Testis (tissue), 3 donors: ENCODE data around the gene HMMR. TPM values are rescaled to one million over a fixed set of nuclear protein-coding genes. Genes with fewer than 3 reads are reported as not detected.

Experiments used
- DNase-seq: peaks from one replicate; pipeline ENCODE4 v3.0.0-alpha.2; 2019
- H3K27ac ChIP-seq, 2 donors: fragments of 200-600 bp; sonication (generic); one replicate each; pipeline ENCODE4 v1.5.1; 2019
- H3K27me3 ChIP-seq: fragments of 200-600 bp; sonication (generic); one replicate; pipeline ENCODE4 v1.5.1; 2019
- H3K36me3 ChIP-seq: fragments of 200-600 bp; sonication (generic); one replicate; pipeline ENCODE4 v1.5.1; 2017; ENCODE audit warnings: low read depth; ENCODE audit errors: missing control alignments
- H3K4me1 ChIP-seq: fragments of 200-600 bp; sonication (generic); one replicate; pipeline ENCODE4 v1.5.1; 2019
- H3K4me3 ChIP-seq, 2 donors: fragments of 200-600 bp; sonication (generic); one replicate each; pipeline ENCODE4 v1.5.1; 2017 to 2019
- H3K9me3 ChIP-seq: fragments of 200-600 bp; sonication (generic); one replicate; pipeline ENCODE4 v1.5.1; 2017
- POLR2A ChIP-seq: fragments of 450-650 bp; IDR thresholded peaks from one replicate; pipeline ENCODE4 v1.6.1; 2017; ENCODE audit warnings: antibody characterized with exemption, mild to moderate bottlenecking, moderate library complexity
- WGBS, 2 donors: methylation state at CpG; one replicate each; pipeline ENCODE4 v1.1.5; 2018; 5-methylcytosine and 5-hydroxymethylcytosine counted together
- intact Hi-C: fragments of 100-400 bp; cut with DNase I; formaldehyde crosslinking; loops from one replicate; pipeline ENCODE4 v1.15.1; 2023; ENCODE audit warnings: low total_unique reads
- polyA plus RNA-seq: library from polyadenylated mRNA; stranded (reverse); fragments of 350-450 nt; fragmentation: Illumina TruSeq; extraction: RNeasy Lipid Tissue Mini Kit (QIAGEN cat#74804); gene quantifications from one replicate; pipeline ENCODE4 v1.2.3, GENCODE V29; 2014; ENCODE audit warnings: low read depth, low replicate concordance; ENCODE audit not compliant: insufficient read depth
- total RNA-seq, 2 donors: library from RNA; depleted of rRNA; stranded (reverse); fragments of >200 nt; gene quantifications; one replicate each; pipeline ENCODE4 v1.2.3, GENCODE V29; 2016
- TF ChIP-seq, protein P1 (sequence below), 3 experiments: fragments of 450-650 bp in 2 of 3; fragments of 200-600 bp in 1 of 3; sonication (generic) in 1 of 3; IDR thresholded peaks; one replicate each; pipeline ENCODE4 v1.5.1; 2016 to 2019; ENCODE audit warnings: antibody characterized with exemption in 3 of 3, mild to moderate bottlenecking in 2 of 3, moderate library complexity in 1 of 3

HMMR gene
- total and polyA plus RNA-seq, 3 donors from 2014 or later, result 11.5 to 20.9 (median 14.5) TPM

DNA sequence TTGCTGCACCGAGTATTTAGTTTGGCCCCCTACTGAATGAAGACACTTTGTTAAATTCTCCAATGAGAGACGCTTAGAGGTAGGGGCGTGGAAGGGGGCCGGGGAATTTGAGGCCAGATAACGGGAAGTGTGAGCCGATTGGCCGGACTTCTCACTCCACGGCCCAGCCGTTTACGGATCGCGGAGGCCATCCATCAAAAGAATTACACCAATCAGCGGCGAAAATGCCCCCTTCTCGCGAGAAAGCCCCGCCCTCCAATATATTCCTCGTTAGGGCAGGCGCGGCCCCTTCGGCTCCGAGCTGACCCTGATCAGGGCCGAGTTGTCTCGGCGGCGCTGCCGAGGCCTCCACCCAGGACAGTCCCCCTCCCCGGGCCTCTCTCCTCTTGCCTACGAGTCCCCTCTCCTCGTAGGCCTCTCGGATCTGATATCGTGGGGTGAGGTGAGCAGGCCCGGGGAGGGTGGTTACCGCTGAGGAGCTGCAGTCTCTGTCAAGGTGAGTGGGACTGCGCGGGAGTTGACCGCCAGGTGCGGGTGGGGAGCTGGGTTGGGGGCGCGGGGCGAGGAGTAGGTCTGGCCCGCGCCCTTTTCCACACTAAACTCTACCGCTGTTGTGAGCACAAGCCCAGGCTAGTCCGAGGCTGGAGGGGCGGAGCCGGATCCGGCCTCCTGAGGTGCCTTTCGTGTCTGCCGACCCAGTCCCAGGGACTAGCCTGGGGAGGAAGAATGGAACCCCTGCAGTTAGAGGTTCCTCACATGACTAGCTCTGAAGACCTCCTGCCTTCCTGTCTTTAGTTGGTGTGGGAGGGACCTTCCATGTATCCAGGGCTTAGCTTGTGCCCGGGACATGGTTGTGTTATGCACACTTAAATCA, 22.9 kb upstream of the HMMR start, which contains the start of gene CCNG1:
Gene CCNG1 (plus strand): TSS at position 287 of the 874 bp plus-strand sequence. CDS start 1,662 bp downstream, outside the sequence.
- Histone ChIP-seq H3K36me3 (no peaks in the 10 kb centered on the region), H3K4me1 (peaks cover 25% of the 10 kb centered on the region), H3K9me3 (no peaks in the 10 kb centered on the region), H3K27ac (peak within 1 kb of the TSS; percentile 88 to 92), H3K4me3 (peak within 1 kb of the TSS; percentile 82 to 95), H3K27me3 (no peaks in the 10 kb centered on the region)
- TF ChIP-seq, protein P1, sequence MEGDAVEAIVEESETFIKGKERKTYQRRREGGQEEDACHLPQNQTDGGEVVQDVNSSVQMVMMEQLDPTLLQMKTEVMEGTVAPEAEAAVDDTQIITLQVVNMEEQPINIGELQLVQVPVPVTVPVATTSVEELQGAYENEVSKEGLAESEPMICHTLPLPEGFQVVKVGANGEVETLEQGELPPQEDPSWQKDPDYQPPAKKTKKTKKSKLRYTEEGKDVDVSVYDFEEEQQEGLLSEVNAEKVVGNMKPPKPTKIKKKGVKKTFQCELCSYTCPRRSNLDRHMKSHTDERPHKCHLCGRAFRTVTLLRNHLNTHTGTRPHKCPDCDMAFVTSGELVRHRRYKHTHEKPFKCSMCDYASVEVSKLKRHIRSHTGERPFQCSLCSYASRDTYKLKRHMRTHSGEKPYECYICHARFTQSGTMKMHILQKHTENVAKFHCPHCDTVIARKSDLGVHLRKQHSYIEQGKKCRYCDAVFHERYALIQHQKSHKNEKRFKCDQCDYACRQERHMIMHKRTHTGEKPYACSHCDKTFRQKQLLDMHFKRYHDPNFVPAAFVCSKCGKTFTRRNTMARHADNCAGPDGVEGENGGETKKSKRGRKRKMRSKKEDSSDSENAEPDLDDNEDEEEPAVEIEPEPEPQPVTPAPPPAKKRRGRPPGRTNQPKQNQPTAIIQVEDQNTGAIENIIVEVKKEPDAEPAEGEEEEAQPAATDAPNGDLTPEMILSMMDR (IDR thresholded peaks at IDR 0.05), result peak in 2 of 3 experiments; percentile 11 to 21
- peak; percentile 5 for TF ChIP-seq POLR2A
- WGBS, 2 donors, result 0 to 1% methylated on average over 35 to 51 of the region's 51 CpGs
- intact Hi-C loops, result no loop called here
- DNase-seq, result peak; percentile 99

DNA sequence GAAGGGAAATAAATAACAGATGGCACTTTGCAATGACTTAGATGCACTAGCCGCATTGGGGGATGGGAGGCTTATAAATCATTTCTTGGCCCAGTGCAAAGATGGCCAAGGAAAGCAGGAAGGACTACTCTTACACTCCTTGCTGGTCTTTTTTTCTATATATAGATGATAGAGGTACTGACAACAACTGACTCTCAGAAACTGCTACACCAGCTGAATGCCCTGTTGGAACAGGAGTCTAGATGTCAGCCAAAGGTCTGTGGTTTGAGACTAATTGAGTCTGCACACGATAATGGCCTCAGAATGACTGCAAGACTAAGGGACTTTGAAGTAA, 21.4 kb upstream of the HMMR start:
- Histone ChIP-seq H3K27ac (no peak overlapping the region), H3K27me3 (no peaks in the 10 kb centered on the region), H3K36me3 (no peaks in the 10 kb centered on the region), H3K9me3 (no peaks in the 10 kb centered on the region), H3K4me3 (peak overlapping the region in 1 of 2 donors; percentile 95), H3K4me1 (peaks cover 24% of the 10 kb centered on the region)
- DNase-seq, result no peak
- no peak for TF ChIP-seq POLR2A
- TF ChIP-seq, protein P1 (IDR thresholded peaks at IDR 0.05), result no peak
- intact Hi-C loops, result no loop called here
- WGBS, 2 donors, result 38 to 40% methylated on average over 2 of the region's 2 CpGs

DNA sequence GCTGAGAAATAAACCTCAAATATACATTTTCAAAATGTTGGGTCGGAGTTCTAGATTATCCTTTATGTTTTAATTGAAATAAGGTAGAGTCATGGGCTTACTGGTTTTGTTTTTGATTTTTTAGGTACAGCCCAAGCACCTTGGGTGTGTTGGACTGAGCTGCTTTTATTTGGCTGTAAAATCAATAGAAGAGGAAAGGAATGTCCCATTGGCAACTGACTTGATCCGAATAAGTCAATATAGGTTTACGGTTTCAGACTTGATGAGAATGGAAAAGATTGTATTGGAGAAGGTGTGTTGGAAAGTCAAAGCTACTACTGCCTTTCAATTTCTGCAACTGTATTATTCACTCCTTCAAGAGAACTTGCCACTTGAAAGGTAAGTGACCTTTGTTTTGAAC, 19.5 kb upstream of the HMMR start:
- no peaks in the 10 kb centered on the region for H3K9me3 ChIP-seq
- peaks cover 16% of the 10 kb centered on the region for H3K4me1 ChIP-seq
- no peaks in the 10 kb centered on the region for H3K36me3 ChIP-seq
- WGBS, 2 donors, result 92 to 97% methylated on average over 3 of the region's 3 CpGs
- H3K27me3 ChIP-seq, result no peaks in the 10 kb centered on the region
- DNase-seq, result no peak
- intact Hi-C loops, result no loop called here
- H3K27ac ChIP-seq, result no peak overlapping the region
- H3K4me3 ChIP-seq, result no peak overlapping the region
- TF ChIP-seq, protein P1 (IDR thresholded peaks at IDR 0.05), result no peak
- TF ChIP-seq POLR2A, result no peak

DNA sequence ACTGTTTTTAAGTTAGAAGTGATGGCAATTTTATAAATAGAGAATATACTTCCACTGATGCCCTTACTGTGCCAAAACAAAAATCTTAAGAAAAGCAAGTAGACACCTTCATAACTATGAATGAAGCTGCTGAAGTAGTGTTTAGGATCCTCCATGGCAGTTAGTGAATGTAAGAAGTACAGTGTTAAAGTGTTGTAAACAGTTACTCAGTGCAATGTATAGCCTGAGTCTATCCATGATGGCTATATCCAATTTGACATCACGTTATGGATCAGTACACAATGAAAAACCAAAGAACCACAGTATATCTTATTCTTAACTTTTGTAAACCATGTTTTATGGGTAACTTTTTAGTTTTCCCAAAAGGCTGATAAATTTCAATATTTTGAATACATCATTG, 15.9 kb upstream of the HMMR start:
- no peak for DNase-seq
- Histone ChIP-seq H3K4me1 (peaks cover under 1% of the 10 kb centered on the region), H3K27ac (no peak overlapping the region), H3K27me3 (no peaks in the 10 kb centered on the region), H3K9me3 (no peaks in the 10 kb centered on the region), H3K36me3 (no peaks in the 10 kb centered on the region), H3K4me3 (no peak overlapping the region)
- TF ChIP-seq, protein P1 (IDR thresholded peaks at IDR 0.05), result no peak
- WGBS, 2 donors, result 92 to 94% methylated on average over 1 of the region's 1 CpG
- intact Hi-C loops, result no loop called here
